Smooth muscle cell (in vitro differentiated cells): ENCODE data around the gene SLC13A2. TPM values are rescaled to one million over a fixed set of nuclear protein-coding genes. Genes with fewer than 3 reads are reported as not detected.

ENCODE experiments used
- DNase-seq: peaks from one replicate; lab custom pipeline; 2025; ENCODE audit not compliant: unreplicated experiment; lab: John Stamatoyannopoulos, UW
- H2AFZ ChIP-seq: fragments of 200-600 bp; sonication (generic); 2 replicates; pipeline ENCODE4 v1.6.0; 2016; ENCODE audit warnings: antibody characterized with exemption, low read depth, mild to moderate bottlenecking
- H3F3A ChIP-seq: fragments of 200-600 bp; sonication (generic); 2 replicates; pipeline ENCODE4 v1.6.0; 2017; ENCODE audit warnings: antibody characterized with exemption, low read depth
- H3K27ac ChIP-seq: fragments of 200-600 bp; sonication (generic); 2 replicates; pipeline ENCODE4 v1.5.1; 2016; ENCODE audit warnings: low read depth, mild to moderate bottlenecking
- H3K27me3 ChIP-seq: fragments of 200-600 bp; sonication (generic); 2 replicates; pipeline ENCODE4 v1.6.1; 2016; ENCODE audit warnings: low read depth, mild to moderate bottlenecking
- H3K36me3 ChIP-seq: fragments of 200-600 bp; sonication (generic); 2 replicates; pipeline ENCODE4 v1.5.1; 2016; ENCODE audit warnings: low read depth
- H3K4me1 ChIP-seq: fragments of 200-600 bp; sonication (generic); 2 replicates; pipeline ENCODE4 v1.5.1; 2016; ENCODE audit warnings: low read depth
- H3K4me2 ChIP-seq: fragments of 200-600 bp; sonication (generic); 2 replicates; pipeline ENCODE4 v1.6.0; 2016; ENCODE audit warnings: mild to moderate bottlenecking
- H3K4me3 ChIP-seq: fragments of 200-600 bp; sonication (generic); 2 replicates; pipeline ENCODE4 v1.5.1; 2016; ENCODE audit warnings: mild to moderate bottlenecking
- H3K79me2 ChIP-seq: fragments of 200-600 bp; sonication (generic); 2 replicates; pipeline ENCODE4 v1.6.0; 2016; ENCODE audit warnings: low read depth, mild to moderate bottlenecking
- H3K9ac ChIP-seq: fragments of 200-600 bp; sonication (generic); 2 replicates; pipeline ENCODE4 v1.6.0; 2016; ENCODE audit warnings: low read depth
- H3K9me3 ChIP-seq: fragments of 200-600 bp; sonication (generic); replicated peaks from 2 replicates; pipeline ENCODE4 v1.5.1; 2016; ENCODE audit warnings: low read depth
- H4K20me1 ChIP-seq: fragments of 200-600 bp; sonication (generic); 2 replicates; pipeline ENCODE4 v1.6.0; 2016; ENCODE audit warnings: low read depth
- CTCF ChIP-seq: fragments of 200-600 bp; sonication (generic); IDR thresholded peaks from 2 replicates; pipeline ENCODE4 v1.5.1; 2017; ENCODE audit warnings: borderline replicate concordance, mild to moderate bottlenecking, antibody characterized with exemption; ENCODE audit not compliant: insufficient read depth, poor library complexity, severe bottlenecking
- WGBS: methylation state at CpG from one replicate; pipeline ENCODE4 v1.1.7; 2016; ENCODE audit warnings: low lambda C conversion rate; 5-methylcytosine and 5-hydroxymethylcytosine counted together
- polyA plus RNA-seq: library from polyadenylated mRNA; unstranded; fragments of >200 nt; fragmentation: Nextera tagmentation; extraction: Ambion mirVana; gene quantifications from 2 replicates; pipeline ENCODE4 v1.2.1, GENCODE V29; 2016
- total RNA-seq: library from RNA; depleted of rRNA; stranded (reverse); fragments of >200 nt; gene quantifications from 2 replicates; pipeline ENCODE4 v1.2.3, GENCODE V29; 2014

SLC13A2 gene
- total and polyA plus RNA-seq, 2 experiments from 2014 or later: not detected

GRCh38 chr17:28523186-28523585, 49.7 kb downstream of the SLC13A2 start:
- Histone ChIP-seq H3K4me3 (no peak overlapping the region), H3K4me2 (no peak overlapping the region), H3K27me3 (no peaks in the 10 kb centered on the region), H2AFZ (no peak overlapping the region), H3K9ac (no peak overlapping the region), H3K79me2 (no peaks in the 10 kb centered on the region), H3F3A (no peaks in the 10 kb centered on the region), H3K9me3 (no peaks in the 10 kb centered on the region), H3K27ac (no peak overlapping the region), H4K20me1 (no peaks in the 10 kb centered on the region), H3K36me3 (no peaks in the 10 kb centered on the region), H3K4me1 (peaks cover 4% of the 10 kb centered on the region)
- no peak for TF ChIP-seq CTCF
- WGBS: 90% methylated on average over 6 of the region's 6 CpGs
- DNase-seq: no peak

- Histone ChIP-seq H3K27me3 (no peaks in the 10 kb centered on the region), H3F3A (no peaks in the 10 kb centered on the region), H3K36me3 (no peaks in the 10 kb centered on the region), H3K4me2 (no peak overlapping the region), H3K27ac (no peak overlapping the region), H3K4me3 (no peak overlapping the region), H3K79me2 (no peaks in the 10 kb centered on the region), H3K9ac (no peak overlapping the region), H3K4me1 (peaks cover 4% of the 10 kb centered on the region), H2AFZ (no peak overlapping the region), H3K9me3 (no peaks in the 10 kb centered on the region), H4K20me1 (no peaks in the 10 kb centered on the region)
- no peak for TF ChIP-seq CTCF
- no peak for DNase-seq
- WGBS: 93% methylated on average over 15 of the region's 15 CpGs
Measured at GRCh38 chr17:28523876-28524275, 50.4 kb downstream of the SLC13A2 start.

GRCh38 chr17:28524476-28525424, 51.3 kb downstream of the SLC13A2 start:
- H3K9me3 ChIP-seq: no peaks in the 10 kb centered on the region
- H3K9ac ChIP-seq: no peak overlapping the region
- H2AFZ ChIP-seq: peak overlapping the region; percentile 55
- H3F3A ChIP-seq: no peaks in the 10 kb centered on the region
- TF ChIP-seq CTCF: no peak
- H3K36me3 ChIP-seq: no peaks in the 10 kb centered on the region
- H3K27ac ChIP-seq: peak overlapping the region; percentile 28
- H3K4me1 ChIP-seq: peaks cover 4% of the 10 kb centered on the region
- WGBS: 90% methylated on average over 25 of the region's 25 CpGs
- no peaks in the 10 kb centered on the region for H3K27me3 ChIP-seq
- no peaks in the 10 kb centered on the region for H4K20me1 ChIP-seq
- H3K4me3 ChIP-seq: no peak overlapping the region
- peak overlapping the region; percentile 54 for H3K4me2 ChIP-seq
- no peaks in the 10 kb centered on the region for H3K79me2 ChIP-seq
- no peak for DNase-seq

GRCh38 chr17:28526381-28526780, 52.9 kb downstream of the SLC13A2 start:
- Histone ChIP-seq H3K79me2 (no peaks in the 10 kb centered on the region), H3K9me3 (no peaks in the 10 kb centered on the region), H4K20me1 (no peaks in the 10 kb centered on the region), H3K4me3 (no peak overlapping the region), H3K27me3 (no peaks in the 10 kb centered on the region), H3K4me1 (peaks cover 4% of the 10 kb centered on the region), H3K4me2 (no peak overlapping the region), H2AFZ (no peak overlapping the region), H3K9ac (no peak overlapping the region), H3K36me3 (no peaks in the 10 kb centered on the region), H3K27ac (no peak overlapping the region), H3F3A (no peaks in the 10 kb centered on the region)
- TF ChIP-seq CTCF: no peak
- no peak for DNase-seq
- WGBS: 78% methylated on average over 8 of the region's 8 CpGs
